ENCODE measurements around the gene ZFHX2. TPM values are rescaled to one million over a fixed set of nuclear protein-coding genes. Genes with fewer than 3 reads are reported as not detected.

ZFHX2 gene
- polyA plus RNA-seq, 10 donors: 1.4 to 2.9 (median 1.7) TPM

- no peak for DNase-seq
Observed at GRCh38 chr14:23521785-23522640, 29.6 kb downstream of the ZFHX2 start.

- DNase-seq: no peak
Observed at GRCh38 chr14:23520899-23521533, 30.5 kb downstream of the ZFHX2 start.

GRCh38 chr14:23518709-23519108, 32.9 kb downstream of the ZFHX2 start:
- DNase-seq: no peak

GRCh38 chr14:23517650-23518326, 33.8 kb downstream of the ZFHX2 start:
- DNase-seq: no peak

- no peak for DNase-seq
Observed at GRCh38 chr14:23514644-23514957, 37.0 kb downstream of the ZFHX2 start.

- DNase-seq: no peak
Observed at GRCh38 chr14:23513818-23514643, 37.5 kb downstream of the ZFHX2 start.

GRCh38 chr14:23513005-23513817, 38.4 kb downstream of the ZFHX2 start:
- DNase-seq: peak; percentile 26 to 30 (median 27)

- DNase-seq: no peak
Observed at GRCh38 chr14:23512156-23512555, 39.4 kb downstream of the ZFHX2 start.

- no peak for DNase-seq
Observed at GRCh38 chr14:23494223-23494622, 57.3 kb downstream of the ZFHX2 start.

GRCh38 chr14:23492618-23493272, 58.8 kb downstream of the ZFHX2 start:
- no peak for DNase-seq

- DNase-seq: no peak
Observed at GRCh38 chr14:23487216-23487615, 64.3 kb downstream of the ZFHX2 start.

- DNase-seq: no peak
Observed at GRCh38 chr14:23486036-23486435, 65.5 kb downstream of the ZFHX2 start.

- no peak for DNase-seq
Observed at GRCh38 chr14:23485326-23485725, 66.2 kb downstream of the ZFHX2 start.

GRCh38 chr14:23483236-23483854, 68.2 kb downstream of the ZFHX2 start:
- no peak for DNase-seq

GRCh38 chr14:23482823-23483148, 68.8 kb downstream of the ZFHX2 start:
- no peak for DNase-seq

GRCh38 chr14:23481979-23482822, 69.4 kb downstream of the ZFHX2 start:
- no peak for DNase-seq

- peak in 1 of 3 donors; percentile 27 for DNase-seq
Observed at GRCh38 chr14:23481362-23481970, 70.1 kb downstream of the ZFHX2 start.

- DNase-seq: peak; percentile 50 to 74 (median 65)
Observed at GRCh38 chr14:23478109-23478759, 73.3 kb downstream of the ZFHX2 start.

All from muscle of back (tissue), 11 donors.